ENCODE results near the gene HTR1D.
A peak's percentile ranks its signal among the peaks of the same experiment; 100 is the strongest.

Gene HTR1D

DNA sequence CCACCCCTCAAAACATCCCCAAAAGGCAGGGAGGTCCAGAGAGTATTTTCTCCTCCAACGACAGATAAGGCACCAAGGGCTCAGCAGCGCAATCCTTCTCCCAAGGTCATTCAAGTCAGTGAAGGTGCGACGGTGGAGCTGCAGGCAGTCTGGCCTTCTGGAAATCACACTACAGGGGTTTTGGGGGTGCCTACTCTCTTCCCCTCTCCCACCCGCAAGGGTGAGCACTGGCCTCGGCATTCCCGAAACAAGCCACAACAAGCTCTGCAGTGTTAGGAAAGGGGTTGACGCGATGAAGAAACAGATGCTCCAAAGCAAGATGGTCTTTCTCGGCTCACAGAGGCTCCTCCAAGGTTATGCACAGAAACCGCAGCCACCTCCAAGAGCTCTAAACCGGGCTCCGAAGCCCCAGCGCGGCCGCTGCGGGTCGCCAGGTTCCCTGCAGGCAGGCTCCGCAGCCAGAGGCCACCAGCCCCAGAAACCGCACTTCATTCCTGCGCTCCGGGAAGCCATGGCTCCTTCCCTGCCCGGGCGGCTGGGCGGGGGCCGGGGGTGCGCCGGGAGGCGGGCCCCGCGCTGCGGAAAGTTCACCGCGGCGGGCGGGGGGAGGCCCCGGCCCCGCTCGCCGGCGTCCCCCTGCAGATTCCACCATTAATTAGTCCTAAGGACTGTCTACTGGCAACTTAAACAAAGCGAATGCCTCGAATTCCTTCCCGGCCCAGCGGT, 49.8 kb downstream of the HTR1D start:
- Histone ChIP-seq H3K36me3 (ENCODE audit: insufficient read depth, low read length) (no peaks in the 10 kb centered on the region), H3K9ac (ENCODE audit: low read depth, low read length) (peak overlapping the region; percentile 74), H3K27me3 (ENCODE audit: insufficient read depth, low read length, poor library complexity) (no peaks in the 10 kb centered on the region), H3K79me2 (ENCODE audit: insufficient read depth, low read length) (peaks cover 51% of the 10 kb centered on the region), H3K4me2 (ENCODE audit: insufficient read depth, low read length) (peak overlapping the region; percentile 86), H2AFZ (ENCODE audit: low read depth, low read length) (peak overlapping the region; percentile 64), H3K27ac (ENCODE audit: low read length) (peak overlapping the region; percentile 55; the same call in 1 of the 2 replicates), H3K9me3 (ENCODE audit: insufficient read depth, low read length, severe bottlenecking) (no peaks in the 10 kb centered on the region), H4K20me1 (ENCODE audit: insufficient read depth, low read length) (peaks cover 41% of the 10 kb centered on the region), H3K4me3 (ENCODE audit: low read depth in 1 of 2, low read length in 2 of 2) (peak overlapping the region; percentile 76 to 78; a peak in 3 of 4 replicates), H3K4me1 (ENCODE audit: insufficient read depth, low read length) (peaks cover 16% of the 10 kb centered on the region)
- TF ChIP-seq, protein P1, sequence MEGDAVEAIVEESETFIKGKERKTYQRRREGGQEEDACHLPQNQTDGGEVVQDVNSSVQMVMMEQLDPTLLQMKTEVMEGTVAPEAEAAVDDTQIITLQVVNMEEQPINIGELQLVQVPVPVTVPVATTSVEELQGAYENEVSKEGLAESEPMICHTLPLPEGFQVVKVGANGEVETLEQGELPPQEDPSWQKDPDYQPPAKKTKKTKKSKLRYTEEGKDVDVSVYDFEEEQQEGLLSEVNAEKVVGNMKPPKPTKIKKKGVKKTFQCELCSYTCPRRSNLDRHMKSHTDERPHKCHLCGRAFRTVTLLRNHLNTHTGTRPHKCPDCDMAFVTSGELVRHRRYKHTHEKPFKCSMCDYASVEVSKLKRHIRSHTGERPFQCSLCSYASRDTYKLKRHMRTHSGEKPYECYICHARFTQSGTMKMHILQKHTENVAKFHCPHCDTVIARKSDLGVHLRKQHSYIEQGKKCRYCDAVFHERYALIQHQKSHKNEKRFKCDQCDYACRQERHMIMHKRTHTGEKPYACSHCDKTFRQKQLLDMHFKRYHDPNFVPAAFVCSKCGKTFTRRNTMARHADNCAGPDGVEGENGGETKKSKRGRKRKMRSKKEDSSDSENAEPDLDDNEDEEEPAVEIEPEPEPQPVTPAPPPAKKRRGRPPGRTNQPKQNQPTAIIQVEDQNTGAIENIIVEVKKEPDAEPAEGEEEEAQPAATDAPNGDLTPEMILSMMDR (IDR thresholded peaks at IDR 0.05; ENCODE audit: borderline replicate concordance, extremely low read depth, low read length, poor library complexity, severe bottlenecking) = no peak
- TF ChIP-seq EZH2 (IDR thresholded peaks at IDR 0.05; ENCODE audit: borderline replicate concordance, low read depth, low read length, severe bottlenecking) = no peak
- peak; percentile 66 for ATAC-seq (ENCODE audit: insufficient read depth, low read depth)
- peak; percentile 61 for DNase-seq

GRCh38 chr1:23166854-23167253, 50.4 kb downstream of the HTR1D start:
- H3K4me2 ChIP-seq (ENCODE audit: insufficient read depth, low read length) = peak overlapping the region; percentile 86
- H3K27ac ChIP-seq (ENCODE audit: low read length) = no peak overlapping the region
- no peaks in the 10 kb centered on the region for H3K27me3 ChIP-seq (ENCODE audit: insufficient read depth, low read length, poor library complexity)
- peaks cover 56% of the 10 kb centered on the region for H3K79me2 ChIP-seq (ENCODE audit: insufficient read depth, low read length)
- H3K9me3 ChIP-seq (ENCODE audit: insufficient read depth, low read length, severe bottlenecking) = no peaks in the 10 kb centered on the region
- ATAC-seq (ENCODE audit: insufficient read depth, low read depth) (no peak), DNase-seq (no peak)
- TF ChIP-seq, protein P1 (IDR thresholded peaks at IDR 0.05; ENCODE audit: borderline replicate concordance, extremely low read depth, low read length, poor library complexity, severe bottlenecking) = no peak
- no peak for TF ChIP-seq EZH2 (IDR thresholded peaks at IDR 0.05; ENCODE audit: borderline replicate concordance, low read depth, low read length, severe bottlenecking)
- H3K4me3 ChIP-seq (ENCODE audit: low read depth in 1 of 2, low read length in 2 of 2) = peak overlapping the region; percentile 76 to 78; a peak in 3 of 4 replicates
- no peaks in the 10 kb centered on the region for H3K36me3 ChIP-seq (ENCODE audit: insufficient read depth, low read length)
- no peak overlapping the region for H2AFZ ChIP-seq (ENCODE audit: low read depth, low read length)
- H4K20me1 ChIP-seq (ENCODE audit: insufficient read depth, low read length) = peaks cover 41% of the 10 kb centered on the region
- H3K4me1 ChIP-seq (ENCODE audit: insufficient read depth, low read length) = peaks cover 16% of the 10 kb centered on the region
- H3K9ac ChIP-seq (ENCODE audit: low read depth, low read length) = peak overlapping the region; percentile 74; the same call in 1 of the 2 replicates

GRCh38 chr1:23163395-23163794, 53.9 kb downstream of the HTR1D start:
- ATAC-seq (ENCODE audit: insufficient read depth, low read depth) (no peak), DNase-seq (no peak)
- H3K27me3 ChIP-seq (ENCODE audit: insufficient read depth, low read length, poor library complexity) = no peaks in the 10 kb centered on the region
- H3K79me2 ChIP-seq (ENCODE audit: insufficient read depth, low read length) = peaks cover 88% of the 10 kb centered on the region
- no peak overlapping the region for H2AFZ ChIP-seq (ENCODE audit: low read depth, low read length)
- no peaks in the 10 kb centered on the region for H3K36me3 ChIP-seq (ENCODE audit: insufficient read depth, low read length)
- H3K9me3 ChIP-seq (ENCODE audit: insufficient read depth, low read length, severe bottlenecking) = no peaks in the 10 kb centered on the region
- peaks cover 58% of the 10 kb centered on the region for H4K20me1 ChIP-seq (ENCODE audit: insufficient read depth, low read length)
- H3K27ac ChIP-seq (ENCODE audit: low read length) = no peak overlapping the region
- TF ChIP-seq, protein P1 (IDR thresholded peaks at IDR 0.05; ENCODE audit: borderline replicate concordance, extremely low read depth, low read length, poor library complexity, severe bottlenecking) = no peak
- no peak for TF ChIP-seq EZH2 (IDR thresholded peaks at IDR 0.05; ENCODE audit: borderline replicate concordance, low read depth, low read length, severe bottlenecking)
- H3K4me1 ChIP-seq (ENCODE audit: insufficient read depth, low read length) = peaks cover 16% of the 10 kb centered on the region
- no peak overlapping the region for H3K9ac ChIP-seq (ENCODE audit: low read depth, low read length)
- H3K4me2 ChIP-seq (ENCODE audit: insufficient read depth, low read length) = no peak overlapping the region
- H3K4me3 ChIP-seq (ENCODE audit: low read depth in 1 of 2, low read length in 2 of 2) = no peak overlapping the region

All from DND-41 (cell line).